Osteocyte (in vitro differentiated cells): ENCODE data around the gene KIF1C. TPM values are rescaled to one million over a fixed set of nuclear protein-coding genes. Genes with fewer than 3 reads are reported as not detected.
A peak's percentile ranks its signal among the peaks of the same experiment; 100 is the strongest.

Source experiments
- DNase-seq: peaks from one replicate; pipeline ENCODE4 v3.0.0; 2021; ENCODE audit warnings: mixed read lengths; ENCODE audit not compliant: unreplicated experiment; ENCODE audit errors: extremely low spot score
- H3K27ac Mint-ChIP-seq: one replicate; pipeline ENCODE4 v1.8.0; 2021; ENCODE audit warnings: mild to moderate bottlenecking, mixed read lengths; ENCODE audit not compliant: unreplicated experiment
- H3K27me3 Mint-ChIP-seq: one replicate; pipeline ENCODE4 v1.8.0; 2021; ENCODE audit warnings: mixed read lengths; ENCODE audit not compliant: unreplicated experiment
- H3K36me3 Mint-ChIP-seq: one replicate; pipeline ENCODE4 v1.8.0; 2021; ENCODE audit warnings: mixed read lengths; ENCODE audit not compliant: unreplicated experiment
- H3K4me1 Mint-ChIP-seq: one replicate; pipeline ENCODE4 v1.8.0; 2021; ENCODE audit warnings: mixed read lengths; ENCODE audit not compliant: unreplicated experiment
- H3K4me3 Mint-ChIP-seq: one replicate; pipeline ENCODE4 v1.8.0; 2021; ENCODE audit warnings: mild to moderate bottlenecking, moderate library complexity, mixed read lengths; ENCODE audit not compliant: unreplicated experiment
- H3K9me3 Mint-ChIP-seq: one replicate; pipeline ENCODE4 v1.8.0; 2021; ENCODE audit warnings: mixed read lengths; ENCODE audit not compliant: unreplicated experiment
- CTCF ChIP-seq: fragments of 200-600 bp; sonication (generic); IDR thresholded peaks from 2 replicates; pipeline ENCODE4 v1.5.0; 2021; ENCODE audit warnings: antibody characterized with exemption, mild to moderate bottlenecking, moderate library complexity
- total RNA-seq: library from RNA; stranded (reverse); gene quantifications from 2 replicates; pipeline ENCODE4 v1.2.1, GENCODE V29; 2021

KIF1C gene
- total RNA-seq, 1 donor from 2014 or later, result 123 TPM

GRCh38 chr17:4956493-4957061 lies 41.2 kb upstream of the KIF1C start:
- no peak for DNase-seq
- Mint-ChIP-seq H3K36me3 (peaks cover 17% of the 10 kb centered on the region), H3K27ac (no peak overlapping the region), H3K4me3 (no peak overlapping the region), H3K9me3 (no peaks in the 10 kb centered on the region), H3K4me1 (peaks cover 13% of the 10 kb centered on the region), H3K27me3 (no peaks in the 10 kb centered on the region)
- no peak for TF ChIP-seq CTCF

GRCh38 chr17:4958102-4958501 lies 39.6 kb upstream of the KIF1C start:
- DNase-seq, result no peak
- no peak overlapping the region for H3K4me3 Mint-ChIP-seq
- TF ChIP-seq CTCF, result no peak
- peaks cover 19% of the 10 kb centered on the region for H3K36me3 Mint-ChIP-seq
- no peaks in the 10 kb centered on the region for H3K9me3 Mint-ChIP-seq
- no peak overlapping the region for H3K27ac Mint-ChIP-seq
- H3K27me3 Mint-ChIP-seq, result no peaks in the 10 kb centered on the region
- peaks cover 10% of the 10 kb centered on the region for H3K4me1 Mint-ChIP-seq

DNA sequence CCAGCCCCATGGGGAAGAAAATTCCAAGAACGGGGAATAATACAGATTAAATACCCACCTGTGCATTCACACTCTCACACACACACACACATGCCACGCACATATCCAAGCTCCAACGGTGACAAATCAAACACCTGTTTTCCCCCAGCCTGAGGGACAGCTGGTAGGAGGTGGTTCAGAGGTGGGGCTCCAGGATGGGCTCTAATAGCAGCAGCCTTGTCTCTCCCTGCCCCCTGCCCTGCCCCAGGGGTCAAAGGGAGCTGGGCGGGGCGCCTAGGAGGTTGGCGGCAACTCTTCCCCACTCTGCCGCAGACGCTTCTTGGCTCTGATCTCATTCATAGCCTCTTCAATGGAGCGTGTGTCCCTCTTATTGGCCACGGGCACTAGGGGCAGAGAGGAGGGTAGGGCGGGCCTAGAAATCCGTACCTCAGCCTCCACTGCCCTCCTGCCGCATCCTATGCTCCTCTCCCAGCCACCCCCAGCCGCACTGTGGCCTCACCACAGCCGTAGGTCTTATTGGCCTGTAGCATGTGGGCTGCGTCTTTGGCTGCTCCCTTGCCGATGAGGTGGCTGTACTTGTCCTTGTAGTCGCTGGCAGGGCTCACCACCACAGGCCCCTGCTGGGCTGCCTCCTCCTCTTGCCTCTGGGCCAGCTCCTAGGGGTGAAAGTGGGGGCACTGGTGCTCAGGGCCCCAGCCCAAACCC lies 38.3 kb upstream of the KIF1C start:
- peaks cover 19% of the 10 kb centered on the region for H3K36me3 Mint-ChIP-seq
- H3K4me1 Mint-ChIP-seq, result no peaks in the 10 kb centered on the region
- no peaks in the 10 kb centered on the region for H3K27me3 Mint-ChIP-seq
- no peaks in the 10 kb centered on the region for H3K9me3 Mint-ChIP-seq
- no peak overlapping the region for H3K27ac Mint-ChIP-seq
- TF ChIP-seq CTCF, result no peak
- DNase-seq, result no peak
- no peak overlapping the region for H3K4me3 Mint-ChIP-seq

DNA sequence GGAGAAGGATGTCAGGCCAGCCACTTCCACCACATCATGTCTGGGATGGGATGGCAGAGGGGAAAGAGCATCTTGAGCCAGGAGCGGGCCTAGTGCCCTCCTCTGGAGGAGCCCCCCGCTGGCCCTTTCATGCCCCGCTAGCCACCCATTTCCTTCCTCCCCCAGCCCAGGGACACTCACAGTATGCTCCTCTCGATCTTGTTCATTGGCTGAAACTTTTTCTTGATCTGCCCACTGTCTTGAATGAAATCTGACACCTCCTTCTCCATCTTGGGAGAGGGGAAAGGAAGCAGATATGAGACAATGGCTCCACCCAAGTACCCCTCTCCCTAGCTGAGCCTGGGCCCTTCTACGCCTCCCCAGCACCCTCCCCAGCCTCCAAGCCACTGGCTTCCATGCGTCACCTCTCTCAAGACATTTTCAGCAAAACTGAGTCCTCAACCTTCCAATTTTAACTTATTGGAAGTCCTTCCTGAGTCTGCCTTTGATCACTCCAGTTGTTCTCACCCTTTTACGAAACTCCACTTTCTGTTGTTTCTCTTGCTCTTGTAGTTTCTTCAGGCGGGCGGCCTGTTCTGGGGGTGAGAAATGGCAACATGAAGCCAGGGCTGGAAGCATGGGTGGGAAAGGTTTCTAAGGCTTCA lies 37.3 kb upstream of the KIF1C start:
- H3K4me3 Mint-ChIP-seq, result no peak overlapping the region
- no peak for DNase-seq
- H3K27me3 Mint-ChIP-seq, result no peaks in the 10 kb centered on the region
- H3K9me3 Mint-ChIP-seq, result no peaks in the 10 kb centered on the region
- H3K36me3 Mint-ChIP-seq, result peaks cover 22% of the 10 kb centered on the region
- peaks cover 2% of the 10 kb centered on the region for H3K4me1 Mint-ChIP-seq
- no peak overlapping the region for H3K27ac Mint-ChIP-seq
- no peak for TF ChIP-seq CTCF

DNA sequence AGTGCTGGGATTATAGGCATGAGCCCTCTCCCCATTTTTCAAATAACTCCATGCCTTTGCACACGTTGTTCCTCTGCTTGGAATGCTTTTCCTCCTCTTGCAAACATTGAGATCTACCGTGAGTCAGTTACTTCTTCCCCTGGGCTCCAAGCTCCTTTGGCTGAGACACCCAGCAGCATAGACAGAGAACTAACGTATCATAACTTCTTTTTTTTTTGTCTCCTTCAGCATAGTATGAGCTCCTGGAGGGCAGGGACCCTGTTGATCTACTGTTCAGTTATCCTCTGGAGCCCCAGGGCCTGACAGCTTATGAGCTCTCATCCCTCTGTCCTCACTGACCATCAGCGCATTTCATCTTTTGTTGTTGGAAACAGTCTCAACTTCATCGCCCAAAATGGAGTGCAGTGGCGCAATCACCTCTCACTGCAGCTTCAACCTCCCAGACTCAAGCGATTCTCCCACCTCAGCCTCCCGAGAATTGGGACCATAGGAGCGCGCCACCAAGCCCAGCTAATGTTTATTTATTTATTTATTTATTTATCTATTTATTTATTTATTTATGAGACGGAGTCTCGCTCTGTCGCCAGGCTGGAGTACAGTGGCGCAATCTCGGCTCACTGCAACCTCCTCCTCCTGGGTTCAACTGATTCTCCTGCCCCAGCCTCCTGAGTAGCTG lies 32.3 kb upstream of the KIF1C start:
- Mint-ChIP-seq H3K27me3 (no peaks in the 10 kb centered on the region), H3K36me3 (peaks cover 19% of the 10 kb centered on the region), H3K9me3 (no peaks in the 10 kb centered on the region), H3K4me3 (peak overlapping the region; percentile 23), H3K27ac (no peak overlapping the region), H3K4me1 (peaks cover 28% of the 10 kb centered on the region)
- no peak for DNase-seq
- no peak for TF ChIP-seq CTCF
